GM13976 (cell line): Measurements from ENCODE around the gene TLE3.

Source experiments
- DNase-seq: peaks from one replicate; pipeline ENCODE4 v3.0.0; 2012; ENCODE audit warnings: low spot score
- CTCF ChIP-seq: IDR thresholded peaks from 2 replicates; pipeline ENCODE4 v1.5.1; 2012; ENCODE audit warnings: borderline replicate concordance, mild to moderate bottlenecking; ENCODE audit not compliant: insufficient read depth; ENCODE audit errors: extremely low read depth, missing control alignments, control extremely low read depth
- in situ Hi-C: fragments of 300-500 bp; cut with MboI; formaldehyde crosslinking; loops from one replicate; pipeline ENCODE4 v1.12.0; 2022; ENCODE audit warnings: low sequenced_read_pairs, mixed read lengths, inconsistent platforms; ENCODE audit not compliant: unreplicated experiment

The TLE3 gene

GRCh38 chr15:70062321-70062956, 35.3 kb downstream of the TLE3 start:
- no peak for DNase-seq
- no peak for TF ChIP-seq CTCF
- in situ Hi-C loops = no loop called here

DNA sequence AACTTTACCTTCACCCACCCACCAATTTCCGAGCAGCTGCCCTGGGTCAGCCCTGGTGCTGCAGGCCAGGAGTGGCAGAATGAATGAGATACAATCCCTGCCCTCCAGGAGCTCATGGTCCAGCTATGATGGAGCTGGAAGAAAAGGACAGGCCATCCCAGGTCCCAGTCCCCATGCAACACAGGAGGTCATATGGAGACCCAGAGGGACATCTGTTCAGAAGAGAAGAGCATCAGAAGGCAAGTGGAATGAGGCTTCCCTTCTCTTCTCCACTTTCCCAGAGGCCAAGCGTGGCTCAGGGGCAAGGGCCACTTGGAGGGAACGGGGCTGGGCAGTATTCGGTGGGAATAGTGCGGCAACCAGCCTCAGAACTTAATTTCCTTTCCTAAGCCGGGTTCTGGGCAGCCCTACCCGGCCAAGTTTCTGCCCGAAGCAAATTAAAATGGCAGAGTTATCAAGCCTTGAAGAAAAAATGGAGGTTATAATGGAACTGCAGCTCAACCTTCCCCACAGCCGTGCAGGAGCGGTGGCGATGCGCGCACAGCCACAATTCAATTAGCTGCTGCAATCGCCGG, 35.9 kb downstream of the TLE3 start:
- no peak for DNase-seq
- in situ Hi-C loops = no loop called here
- no peak for TF ChIP-seq CTCF

- no peak for DNase-seq
- no peak for TF ChIP-seq CTCF
- in situ Hi-C loops = no loop called here
These were observed 36.8 kb downstream of the TLE3 start for GRCh38 chr15:70060993-70061305.

- in situ Hi-C loops = no loop called here
- no peak for DNase-seq
- TF ChIP-seq CTCF = no peak
These were observed 37.3 kb downstream of the TLE3 start for GRCh38 chr15:70060214-70060992.

GRCh38 chr15:70059476-70060213, 38.1 kb downstream of the TLE3 start:
- no peak for TF ChIP-seq CTCF
- in situ Hi-C loops = no loop called here
- no peak for DNase-seq

DNA sequence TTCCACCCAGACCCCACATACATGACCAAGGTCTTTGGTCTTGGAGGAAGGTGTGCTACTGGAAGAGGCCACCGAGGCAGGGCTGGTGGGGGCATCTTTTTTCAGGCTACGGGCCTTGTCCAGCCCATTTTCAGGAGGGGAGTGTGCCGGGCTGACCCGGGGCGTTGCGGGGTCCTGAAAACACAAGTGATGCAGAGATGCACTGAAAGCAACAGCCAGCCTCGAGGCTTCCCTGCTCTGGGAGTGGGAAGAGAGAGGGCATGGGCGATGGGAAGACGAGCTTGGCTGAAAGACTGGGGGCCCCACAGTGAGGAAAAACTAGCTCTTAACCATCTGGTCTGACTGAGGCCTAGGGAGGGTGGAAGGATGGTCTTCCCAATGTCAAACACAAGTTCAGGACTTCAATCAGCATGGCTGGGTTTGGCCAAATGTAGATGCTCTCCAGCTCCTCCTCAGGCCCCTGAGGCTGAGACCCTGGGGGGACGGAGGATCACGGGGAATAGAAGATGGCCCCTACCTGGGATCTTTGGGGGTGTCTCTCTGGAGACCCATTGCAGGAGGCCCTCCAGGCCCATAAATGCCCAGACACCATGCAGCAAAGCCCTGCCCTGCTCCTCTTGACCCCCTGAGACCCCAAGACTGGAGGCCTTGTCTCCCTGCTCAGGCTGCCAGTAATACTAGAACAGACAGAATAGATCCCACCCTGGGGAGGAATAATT, 38.9 kb downstream of the TLE3 start:
- DNase-seq = no peak
- in situ Hi-C loops = no loop called here
- TF ChIP-seq CTCF = no peak
